SK-N-SH treated with all-trans-retinoic acid at 6 μM for 48 hours (cell line): ENCODE measurements around the gene DOCK9.

ENCODE experiments used
- ATAC-seq: fragments of 200-7000 bp; cut with Tn5 transposase; 3 replicates; pipeline ENCODE4 v1.9.1; 2020; ENCODE audit warnings: mild to moderate bottlenecking, moderate library complexity
- ARNTL ChIP-seq: fragments of 450-650 bp; formaldehyde crosslinking; IDR thresholded peaks from 2 replicates; pipeline ENCODE4 v1.5.0; 2020; ENCODE audit warnings: low read depth, mild to moderate bottlenecking, moderate library complexity, borderline replicate concordance
- BACH2 ChIP-seq: fragments of 250-450 bp; sonication (Bioruptor Pico); IDR thresholded peaks from 2 replicates; pipeline ENCODE4 v1.9.0; 2021; ENCODE audit warnings: mild to moderate bottlenecking, borderline replicate concordance
- CREB5 ChIP-seq: fragments of 250-450 bp; sonication (Bioruptor Pico); IDR thresholded peaks from 2 replicates; pipeline ENCODE4 v1.5.1; 2020; ENCODE audit warnings: low read depth, mild to moderate bottlenecking, moderate library complexity
- CSDC2 ChIP-seq: fragments of 250-450 bp; sonication (Bioruptor Pico); IDR thresholded peaks from 2 replicates; pipeline ENCODE4 v1.5.0; 2020; ENCODE audit warnings: mild to moderate bottlenecking, moderate library complexity
- ESRRG ChIP-seq: fragments of 250-450 bp; sonication (Bioruptor Pico); IDR thresholded peaks from 2 replicates; pipeline ENCODE4 v1.6.1; 2021; ENCODE audit warnings: mild to moderate bottlenecking
- GLIS3 ChIP-seq: fragments of 250-450 bp; sonication (Bioruptor Pico); IDR thresholded peaks from 2 replicates; pipeline ENCODE4 v1.5.0; 2020; ENCODE audit warnings: mild to moderate bottlenecking, moderate library complexity
- ISL1 ChIP-seq: fragments of 250-450 bp; sonication (Bioruptor Pico); IDR thresholded peaks from 2 replicates; pipeline ENCODE4 v2.1.2; 2022; ENCODE audit warnings: mild to moderate bottlenecking, moderate library complexity
- OSR1 ChIP-seq: fragments of 250-450 bp; sonication (Bioruptor Pico); IDR thresholded peaks from 2 replicates; pipeline ENCODE4 v1.8.0; 2022; ENCODE audit warnings: moderate library complexity, mild to moderate bottlenecking, inconsistent platforms
- PATZ1 ChIP-seq: fragments of 250-450 bp; sonication (Bioruptor Pico); IDR thresholded peaks from 2 replicates; pipeline ENCODE4 v1.8.0; 2020; ENCODE audit warnings: mild to moderate bottlenecking, moderate library complexity, borderline replicate concordance
- PPARA ChIP-seq: fragments of 250-450 bp; sonication (Bioruptor Pico); IDR thresholded peaks from 2 replicates; pipeline ENCODE4 v1.5.0; 2020; ENCODE audit warnings: mild to moderate bottlenecking, borderline replicate concordance
- RARB ChIP-seq: fragments of 250-450 bp; sonication (Bioruptor Pico); IDR thresholded peaks from 2 replicates; pipeline ENCODE4 v1.8.0; 2021; ENCODE audit warnings: mild to moderate bottlenecking, moderate library complexity
- SNAI2 ChIP-seq: fragments of 250-450 bp; sonication (Bioruptor Pico); IDR thresholded peaks from 2 replicates; pipeline ENCODE4 v1.5.0; 2020; ENCODE audit warnings: mild to moderate bottlenecking, moderate library complexity
- TCF4 ChIP-seq: fragments of 250-450 bp; sonication (Bioruptor Pico); IDR thresholded peaks from 2 replicates; pipeline ENCODE4 v1.8.0; 2021; ENCODE audit warnings: mild to moderate bottlenecking, moderate library complexity, borderline replicate concordance
- TOX ChIP-seq: fragments of 250-450 bp; sonication (Bioruptor Pico); IDR thresholded peaks from 2 replicates; pipeline ENCODE4 v1.8.0; 2021; ENCODE audit warnings: mild to moderate bottlenecking, moderate library complexity, borderline replicate concordance
- ZC3H10 ChIP-seq: fragments of 250-450 bp; sonication (Bioruptor Pico); IDR thresholded peaks from 2 replicates; pipeline ENCODE4 v1.5.1; 2021; ENCODE audit warnings: mild to moderate bottlenecking, moderate library complexity
- ZFP3 ChIP-seq: fragments of 250-450 bp; sonication (Bioruptor Pico); IDR thresholded peaks from 2 replicates; pipeline ENCODE4 v1.5.0; 2020; ENCODE audit warnings: mild to moderate bottlenecking, moderate library complexity
- ZFP30 ChIP-seq: fragments of 450-650 bp; formaldehyde crosslinking; IDR thresholded peaks from 2 replicates; pipeline ENCODE4 v1.5.0; 2022; ENCODE audit warnings: mild to moderate bottlenecking, moderate library complexity
- ZNF565 ChIP-seq: fragments of 450-650 bp; formaldehyde crosslinking; conservative IDR thresholded peaks from 2 replicates; pipeline ENCODE4 v1.5.0; 2020; ENCODE audit warnings: low read depth, mild to moderate bottlenecking, moderate library complexity
- ZNF70 ChIP-seq: fragments of 450-650 bp; formaldehyde crosslinking; IDR thresholded peaks from 2 replicates; pipeline ENCODE4 v1.5.0; 2020; ENCODE audit warnings: mild to moderate bottlenecking, moderate library complexity
- ZNF8 ChIP-seq: fragments of 450-650 bp; formaldehyde crosslinking; IDR thresholded peaks from 2 replicates; pipeline ENCODE4 v1.5.0; 2020; ENCODE audit warnings: mild to moderate bottlenecking, moderate library complexity
- TF ChIP-seq, protein P1 (sequence below): fragments of 250-450 bp; sonication (Bioruptor Pico); IDR thresholded peaks from 2 replicates; pipeline ENCODE4 v1.8.0; 2021; ENCODE audit warnings: low read depth, mild to moderate bottlenecking, moderate library complexity, borderline replicate concordance
- TF ChIP-seq, protein P2 (sequence below): fragments of 250-450 bp; sonication (Bioruptor Pico); IDR thresholded peaks from 2 replicates; pipeline ENCODE4 v1.5.1; 2021; ENCODE audit warnings: mild to moderate bottlenecking, moderate library complexity

DOCK9 gene

DNA sequence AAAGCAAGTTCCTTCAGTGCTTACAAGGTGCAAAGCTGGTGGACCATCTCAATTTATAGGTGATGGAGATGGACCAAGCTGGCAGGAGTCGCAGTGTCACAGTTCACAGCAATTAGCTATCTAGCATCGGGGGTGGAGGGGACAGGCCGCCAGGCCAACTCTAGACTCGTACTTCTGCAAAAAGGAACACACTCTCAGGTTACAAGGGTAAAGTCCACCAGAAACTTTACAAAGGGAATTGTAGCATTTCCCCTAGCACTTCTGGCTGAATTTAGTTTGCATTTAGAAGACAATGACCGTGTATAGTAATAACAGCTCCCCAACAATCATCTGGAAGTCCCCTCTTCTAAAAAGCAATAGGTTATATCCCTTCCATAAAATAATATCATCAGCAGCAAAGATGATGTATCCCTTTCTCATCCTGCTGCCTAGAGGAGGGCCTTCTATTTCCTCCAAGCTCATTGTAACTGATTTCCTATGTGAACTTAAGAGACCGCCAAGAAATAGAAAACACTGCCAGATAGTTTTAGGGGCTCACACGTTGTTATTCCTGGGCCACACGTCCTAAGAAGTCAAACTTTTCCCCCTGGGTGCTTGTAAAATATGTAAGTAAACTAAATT is 8.5 kb upstream of the DOCK9 start:
- TF ChIP-seq, protein P1, sequence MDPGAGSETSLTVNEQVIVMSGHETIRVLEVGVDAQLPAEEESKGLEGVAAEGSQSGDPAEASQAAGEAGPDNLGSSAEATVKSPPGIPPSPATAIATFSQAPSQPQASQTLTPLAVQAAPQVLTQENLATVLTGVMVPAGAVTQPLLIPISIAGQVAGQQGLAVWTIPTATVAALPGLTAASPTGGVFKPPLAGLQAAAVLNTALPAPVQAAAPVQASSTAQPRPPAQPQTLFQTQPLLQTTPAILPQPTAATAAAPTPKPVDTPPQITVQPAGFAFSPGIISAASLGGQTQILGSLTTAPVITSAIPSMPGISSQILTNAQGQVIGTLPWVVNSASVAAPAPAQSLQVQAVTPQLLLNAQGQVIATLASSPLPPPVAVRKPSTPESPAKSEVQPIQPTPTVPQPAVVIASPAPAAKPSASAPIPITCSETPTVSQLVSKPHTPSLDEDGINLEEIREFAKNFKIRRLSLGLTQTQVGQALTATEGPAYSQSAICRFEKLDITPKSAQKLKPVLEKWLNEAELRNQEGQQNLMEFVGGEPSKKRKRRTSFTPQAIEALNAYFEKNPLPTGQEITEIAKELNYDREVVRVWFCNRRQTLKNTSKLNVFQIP (CRISPR knock-in tag) = no peak
- TF ChIP-seq ESRRG (CRISPR knock-in tag) (no peak), PATZ1 (CRISPR knock-in tag) (no peak), ZFP3 (no peak), PPARA (CRISPR knock-in tag) (no peak), ZC3H10 (no peak), ISL1 (no peak), CREB5 (CRISPR knock-in tag) (no peak), ARNTL (no peak), BACH2 (CRISPR knock-in tag) (no peak), OSR1 (no peak), ZNF565 (CRISPR knock-in tag) (no peak), SNAI2 (CRISPR knock-in tag) (no peak), ZNF8 (CRISPR knock-in tag) (no peak), TOX (CRISPR knock-in tag) (no peak), CSDC2 (CRISPR knock-in tag) (no peak), ZNF70 (CRISPR knock-in tag) (no peak)
- ATAC-seq = no peak

GRCh38 chr13:98985591-98985990 is 7.7 kb upstream of the DOCK9 start:
- TF ChIP-seq CSDC2 (CRISPR knock-in tag) (no peak), OSR1 (no peak), ISL1 (no peak), ZNF565 (CRISPR knock-in tag) (no peak), TCF4 (CRISPR knock-in tag) (no peak), GLIS3 (CRISPR knock-in tag) (no peak), ZFP30 (no peak), ZNF70 (CRISPR knock-in tag) (no peak), PPARA (CRISPR knock-in tag) (no peak), ZNF8 (CRISPR knock-in tag) (no peak), ARNTL (no peak), RARB (CRISPR knock-in tag) (no peak)
- TF ChIP-seq, protein P2, sequence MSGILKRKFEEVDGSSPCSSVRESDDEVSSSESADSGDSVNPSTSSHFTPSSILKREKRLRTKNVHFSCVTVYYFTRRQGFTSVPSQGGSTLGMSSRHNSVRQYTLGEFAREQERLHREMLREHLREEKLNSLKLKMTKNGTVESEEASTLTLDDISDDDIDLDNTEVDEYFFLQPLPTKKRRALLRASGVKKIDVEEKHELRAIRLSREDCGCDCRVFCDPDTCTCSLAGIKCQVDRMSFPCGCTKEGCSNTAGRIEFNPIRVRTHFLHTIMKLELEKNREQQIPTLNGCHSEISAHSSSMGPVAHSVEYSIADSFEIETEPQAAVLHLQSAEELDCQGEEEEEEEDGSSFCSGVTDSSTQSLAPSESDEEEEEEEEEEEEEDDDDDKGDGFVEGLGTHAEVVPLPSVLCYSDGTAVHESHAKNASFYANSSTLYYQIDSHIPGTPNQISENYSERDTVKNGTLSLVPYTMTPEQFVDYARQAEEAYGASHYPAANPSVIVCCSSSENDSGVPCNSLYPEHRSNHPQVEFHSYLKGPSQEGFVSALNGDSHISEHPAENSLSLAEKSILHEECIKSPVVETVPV = no peak
- TF ChIP-seq, protein P1 (CRISPR knock-in tag) = no peak

DNA sequence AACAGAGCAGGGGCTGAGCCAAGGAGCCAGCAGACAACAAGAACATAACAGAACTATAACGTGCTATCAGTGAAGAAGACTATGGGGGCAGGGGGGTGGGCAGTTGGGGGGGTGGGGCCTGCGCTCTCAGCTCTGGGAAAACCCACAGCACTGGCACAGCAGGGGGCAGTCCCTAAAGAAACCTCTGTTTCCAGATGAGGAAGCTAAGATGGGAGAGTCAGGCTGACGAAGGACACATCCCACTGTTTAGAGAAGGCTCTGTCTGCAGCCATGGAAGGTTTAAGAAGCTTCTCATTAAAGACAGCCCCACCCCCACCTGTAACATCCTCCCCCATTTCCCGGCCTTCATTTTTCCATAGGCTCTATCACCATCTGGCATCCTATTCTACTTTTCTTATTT is 7.1 kb upstream of the DOCK9 start:
- no peak for ATAC-seq
- TF ChIP-seq BACH2 (CRISPR knock-in tag) = no peak
- TF ChIP-seq PPARA (CRISPR knock-in tag) = no peak
- TF ChIP-seq RARB (CRISPR knock-in tag) = no peak
- TF ChIP-seq PATZ1 (CRISPR knock-in tag) = no peak

More at GRCh38 chr13:98985591-98985990, 7.7 kb upstream of the DOCK9 start:
- no peak for ATAC-seq
